Measurements from ENCODE around the gene RASSF8. TPM values are rescaled to one million over a fixed set of nuclear protein-coding genes. Genes with fewer than 3 reads are reported as not detected.

Gene RASSF8
- total and polyA plus RNA-seq, 2 of the 8 experiments (the other 6 are each of a cell fraction or from before 2014, with no cell fraction given), result 6.4 to 46.7 TPM

DNA sequence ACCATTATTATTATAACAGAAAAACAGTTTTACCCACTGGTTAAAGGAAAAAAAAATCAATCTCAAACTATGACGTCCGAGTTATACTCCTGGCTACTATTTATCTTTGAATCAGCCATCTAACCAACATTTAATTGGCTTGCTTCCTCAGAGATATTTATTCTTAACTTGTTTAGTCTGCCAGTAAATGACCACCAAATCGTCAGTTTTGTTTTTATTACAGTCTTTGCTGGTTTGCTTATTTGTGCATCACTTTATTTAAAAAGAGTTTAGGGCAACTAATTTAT lies 71.2 kb downstream of the RASSF8 start:
- Histone ChIP-seq H4K20me1 (replicated peaks in 1 of 2; ENCODE audit: control insufficient read depth in 1 of 2, insufficient read depth in 2 of 2, low read length in 2 of 2) (peaks cover 0 to 1% of the 10 kb centered on the region in 2 experiments), H3K4me3 (ENCODE audit: extremely low read depth in 1 of 4, insufficient read depth in 2 of 4, low read depth in 3 of 4, low read length in 4 of 4) (no peak overlapping the region), H4K8ac (ENCODE audit: extremely low read depth, insufficient read depth, low read length) (no peak overlapping the region), H4K91ac (replicated peaks; ENCODE audit: insufficient read length, low read length) (no peak overlapping the region), H3K14ac (ENCODE audit: insufficient read length) (no peak overlapping the region), H3K4ac (replicated peaks; ENCODE audit: insufficient read length, low read depth, low read length) (no peak overlapping the region), H3K18ac (ENCODE audit: extremely low read depth, low read length) (no peak overlapping the region), H3K9ac (replicated peaks in 1 of 4; ENCODE audit: extremely low read depth in 1 of 4, low read depth in 3 of 4, low read length in 3 of 4) (no peak overlapping the region), H4K5ac (ENCODE audit: insufficient read length, low read depth, low read length) (no peak overlapping the region), H3K23ac (ENCODE audit: insufficient read length) (no peak overlapping the region), H3K27me3 (replicated peaks in 1 of 4; ENCODE audit: control insufficient read depth in 3 of 4, extremely low read depth in 1 of 4, insufficient read depth in 3 of 4, low read length in 3 of 4) (no peaks in the 10 kb centered on the region), H3K36me3 (ENCODE audit: control insufficient read depth in 2 of 4, insufficient read depth in 4 of 4, low read length in 3 of 4) (no peaks in the 10 kb centered on the region), H3K23me2 (ENCODE audit: low read depth, low read length) (no peaks in the 10 kb centered on the region), H3K4me2 (ENCODE audit: insufficient read depth in 1 of 2, low read depth in 2 of 2, low read length in 2 of 2) (no peak overlapping the region), H3K27ac (ENCODE audit: low read depth, low read length) (no peak overlapping the region), H2BK120ac (replicated peaks; ENCODE audit: low read depth, low read length) (no peak overlapping the region), H2AFZ (ENCODE audit: low read length) (no peak overlapping the region), H2BK20ac (ENCODE audit: low read length) (no peak overlapping the region), H2BK5ac (ENCODE audit: low read depth, low read length) (no peak overlapping the region), H2AK5ac (ENCODE audit: low read depth, low read length) (no peak overlapping the region), H3K56ac (replicated peaks; ENCODE audit: insufficient read length, low read depth, low read length) (no peak overlapping the region), H3K9me3 (ENCODE audit: insufficient read depth in 2 of 2, low read depth in 1 of 2, low read length in 1 of 2) (no peaks in the 10 kb centered on the region), H2BK15ac (ENCODE audit: low read length) (no peak overlapping the region), H3K79me1 (ENCODE audit: low read depth, low read length) (peaks cover 11% of the 10 kb centered on the region), H3K4me1 (replicated peaks in 1 of 4; ENCODE audit: control insufficient read depth in 3 of 4, insufficient read depth in 4 of 4, low read length in 3 of 4) (peaks cover 0 to 2% (median 0%) of the 10 kb centered on the region in 4 experiments; a peak in 2 of 7 replicates), H3K79me2 (ENCODE audit: control insufficient read depth in 1 of 2, insufficient read depth in 2 of 2, low read length in 2 of 2) (peaks cover 0 to 35% of the 10 kb centered on the region in 2 experiments; a peak in 2 of 4 replicates), H2BK12ac (ENCODE audit: low read depth, low read length) (no peak overlapping the region)
- no peak for FAIRE-seq
- WGBS, 2 experiments (ENCODE audit: extremely low coverage in 1 of 2, insufficient coverage in 1 of 2, insufficient read length in 1 of 2, insufficient replicate concordance in 2 of 2, low coverage in 1 of 2, low lambda C conversion rate in 2 of 2, missing lambda C conversion rate in 1 of 2), result 88% methylated on average over 3 of the region's 3 CpGs; no CpG with 5 or more reads in 1 of the 2 experiments
- TF ChIP-seq POU5F1 (IDR thresholded peaks at IDR 0.05; ENCODE audit: low read depth, low read length) (no peak), RAD21 (IDR thresholded peaks at IDR 0.05 in 1 of 2, conservative IDR thresholded peaks at IDR 0.05 in 1 of 2; ENCODE audit: low read depth in 2 of 2, low read length in 2 of 2) (no peak), TEAD4 (IDR thresholded peaks at IDR 0.05; ENCODE audit: low read depth, low read length) (no peak), PHF8 (conservative IDR thresholded peaks at IDR 0.05; ENCODE audit: low read depth, low read length) (no peak), SIX5 (IDR thresholded peaks at IDR 0.05; ENCODE audit: low read depth, low read length) (no peak)
- no peak for DNase-seq (ENCODE audit: low read depth in 1 of 2, low spot score in 2 of 2)
- POLR2A ChIA-PET (ENCODE audit: partially characterized antibody), result no interaction called here
- CTCF ChIA-PET (ENCODE audit: partially characterized antibody), result interaction anchor here (0.7 to 1.5 kb wide), 5 partner anchors 8 to 410 kb away, joined by 3 to 5 read pairs (median 4); no protein-coding TSS in a partner anchor
